Limb (tissue), 2 donors: Measurements from ENCODE around the gene CMYA5.
"Not testable (repeated sequence)": the region's sequence is repeated elsewhere in the genome, so short reads cannot be mapped to it uniquely, and the experiment has no call there.

ENCODE experiments used
- DNase-seq, 2 donors: peaks; one replicate each; pipeline ENCODE4 v3.0.0-alpha.2; 2016; ENCODE audit errors: extremely low spot score in 2 of 2

CMYA5 gene

DNA sequence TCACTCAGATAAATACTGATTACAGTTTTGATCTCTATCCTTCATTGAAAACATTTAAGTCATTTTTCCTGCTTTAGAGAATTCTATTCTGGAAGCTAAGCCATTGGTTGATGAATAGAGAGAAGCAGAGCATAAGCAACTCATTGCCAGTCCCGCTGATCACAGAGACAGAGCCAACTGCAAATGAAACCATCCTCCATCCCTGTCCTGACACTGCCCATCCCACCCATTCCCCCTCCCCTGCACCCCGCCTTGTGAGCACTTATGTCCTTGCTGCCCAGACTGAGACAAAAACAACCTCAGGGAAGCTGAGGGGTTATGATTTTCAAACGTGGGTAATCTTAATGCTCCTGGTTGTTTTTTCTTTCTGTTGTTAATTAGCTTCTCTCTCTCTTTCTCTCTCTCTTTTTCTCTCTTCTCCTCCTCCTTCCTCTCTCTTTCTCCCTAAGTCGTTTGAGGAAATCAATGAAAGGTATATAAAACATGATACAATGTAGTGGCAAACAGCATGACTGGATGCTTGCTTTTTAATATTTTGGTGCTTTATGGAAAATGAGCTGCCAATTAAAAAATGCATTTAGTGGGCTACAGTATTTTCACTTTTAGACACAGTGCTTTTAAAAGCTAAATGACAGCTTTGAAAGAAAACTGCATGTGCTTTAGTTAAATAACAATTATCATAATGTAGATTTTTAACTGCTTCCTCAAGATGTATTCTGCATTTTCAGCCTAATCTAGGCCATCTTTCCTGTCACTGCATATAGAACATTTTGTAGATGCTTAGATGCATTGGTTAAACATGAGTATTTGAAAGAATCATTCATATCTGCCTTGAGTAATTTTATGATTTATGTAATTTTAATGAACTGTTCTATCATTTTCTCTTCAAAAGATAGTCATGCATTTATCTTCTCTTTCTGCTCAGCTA lies 57.3 kb downstream of the CMYA5 start:
- no peak for DNase-seq

GRCh38 chr5:79750611-79751510 lies 61.2 kb downstream of the CMYA5 start:
- no peak for DNase-seq

DNA sequence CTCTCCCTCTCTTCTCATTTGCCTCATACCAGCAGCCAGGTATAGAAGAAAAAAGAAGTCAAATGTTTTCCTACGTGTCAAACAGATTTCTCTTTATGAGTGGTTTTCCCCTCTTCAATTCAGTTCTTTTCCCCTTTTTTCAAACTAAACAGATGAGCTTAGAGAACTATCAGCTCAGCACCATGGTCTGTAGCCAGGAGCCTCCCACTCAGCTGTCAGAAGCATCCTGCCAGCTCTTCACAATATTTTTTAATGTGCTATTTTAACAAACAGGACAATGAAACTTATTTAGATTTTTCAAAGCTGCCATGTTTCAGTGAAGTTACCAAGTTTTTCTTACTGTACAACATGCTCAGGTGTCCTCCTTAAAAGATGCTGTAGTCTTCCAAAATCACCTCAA lies 63.5 kb downstream of the CMYA5 start:
- no peak for DNase-seq

DNA sequence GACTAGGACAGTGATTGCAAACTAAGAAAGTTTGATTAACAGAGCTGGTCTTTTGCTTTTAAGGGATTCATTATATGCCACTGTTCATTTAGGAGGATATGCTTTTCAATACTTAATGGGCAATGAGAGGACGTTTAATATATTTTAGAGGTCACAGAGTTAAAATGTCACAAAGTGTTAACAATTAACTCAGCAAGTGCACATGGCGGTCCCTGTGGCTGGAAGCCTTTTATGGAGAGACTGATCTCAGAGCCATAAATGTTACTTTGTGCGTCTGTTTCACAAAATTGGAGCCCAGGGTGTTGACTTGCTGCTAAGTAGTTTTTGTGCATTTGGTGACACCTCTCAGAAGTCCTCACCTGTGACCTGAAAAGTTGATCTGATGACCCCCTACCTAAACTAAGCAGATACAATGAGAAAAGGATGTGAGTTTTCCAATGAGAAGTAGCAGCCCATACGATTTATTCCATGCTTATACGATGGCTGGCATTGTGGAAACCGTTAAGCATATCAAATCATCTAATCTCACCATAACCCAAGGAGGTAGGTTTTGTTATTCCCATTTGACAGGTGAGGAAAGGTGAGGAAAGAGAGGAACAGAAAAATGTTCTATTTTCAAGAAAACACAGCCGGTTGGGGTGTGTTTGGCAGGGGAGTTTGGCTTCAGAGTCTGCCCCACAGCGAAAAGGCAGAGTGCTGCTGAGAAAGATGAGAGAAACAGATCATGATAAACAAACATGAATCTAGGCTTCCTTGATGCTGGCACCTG lies 64.4 kb downstream of the CMYA5 start:
- DNase-seq, result no peak

- DNase-seq, result no peak
Measured at GRCh38 chr5:79754865-79755555, 65.4 kb downstream of the CMYA5 start.

DNA sequence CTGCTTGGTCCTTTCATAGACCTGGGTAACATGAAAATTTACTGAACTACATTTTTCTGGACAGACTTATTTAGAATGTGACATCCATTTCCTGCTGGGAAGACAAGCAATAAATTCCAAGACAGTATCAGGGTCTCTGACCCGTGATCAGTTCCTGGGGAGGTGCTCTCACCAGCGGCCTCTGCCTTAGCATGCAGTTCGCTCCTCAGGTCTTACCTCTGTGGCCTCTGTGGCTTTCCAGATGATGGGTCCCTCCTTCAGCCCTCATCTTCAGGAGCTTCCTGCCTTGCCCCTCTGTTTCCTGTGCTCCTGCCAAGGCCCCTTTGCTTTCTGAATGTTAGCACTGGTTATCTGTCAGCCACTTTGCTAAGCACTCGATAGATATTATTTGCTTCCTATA lies 66.4 kb downstream of the CMYA5 start:
- no peak for DNase-seq

DNA sequence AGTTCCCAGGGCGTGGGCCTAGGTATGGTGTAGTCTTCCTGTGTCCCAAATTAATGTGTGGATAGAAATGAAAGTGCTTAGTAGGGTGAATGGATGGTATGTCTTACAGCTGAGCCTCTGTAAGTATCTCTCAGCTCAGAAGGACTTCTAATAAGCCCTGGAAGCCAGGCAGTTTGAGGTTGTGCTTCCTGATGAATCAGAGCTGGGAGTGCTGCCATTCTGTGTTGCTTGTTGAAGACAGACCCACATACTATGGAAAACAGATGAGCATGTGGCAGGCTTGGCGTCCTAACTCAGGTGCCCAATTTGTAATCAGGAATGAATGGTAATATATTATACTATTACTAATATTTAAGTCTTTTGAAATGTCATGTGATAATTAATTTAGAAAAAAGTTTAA lies 69.8 kb downstream of the CMYA5 start:
- DNase-seq, result no peak

- DNase-seq, result no peak
Measured at GRCh38 chr5:79759848-79760247, 70.2 kb downstream of the CMYA5 start.

DNA sequence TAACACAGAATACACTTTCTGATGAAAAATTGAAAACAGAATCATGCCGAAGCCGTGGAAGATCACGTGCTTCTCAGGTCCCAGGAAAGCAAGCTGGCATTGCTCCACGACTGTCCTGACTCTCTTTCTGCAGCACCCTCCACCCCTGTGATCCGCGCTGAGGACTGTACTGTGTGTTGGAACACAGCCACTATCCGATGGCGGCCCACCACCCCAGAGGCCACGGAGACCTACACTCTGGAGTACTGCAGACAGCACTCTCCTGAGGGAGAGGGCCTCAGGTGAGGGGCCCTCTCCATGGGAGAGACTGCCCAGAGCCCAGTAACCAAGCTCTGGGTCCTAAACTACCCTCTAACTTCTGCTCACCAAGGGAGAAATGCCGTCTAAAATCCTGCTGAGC lies 73.3 kb downstream of the CMYA5 start:
- DNase-seq, result no peak

DNA sequence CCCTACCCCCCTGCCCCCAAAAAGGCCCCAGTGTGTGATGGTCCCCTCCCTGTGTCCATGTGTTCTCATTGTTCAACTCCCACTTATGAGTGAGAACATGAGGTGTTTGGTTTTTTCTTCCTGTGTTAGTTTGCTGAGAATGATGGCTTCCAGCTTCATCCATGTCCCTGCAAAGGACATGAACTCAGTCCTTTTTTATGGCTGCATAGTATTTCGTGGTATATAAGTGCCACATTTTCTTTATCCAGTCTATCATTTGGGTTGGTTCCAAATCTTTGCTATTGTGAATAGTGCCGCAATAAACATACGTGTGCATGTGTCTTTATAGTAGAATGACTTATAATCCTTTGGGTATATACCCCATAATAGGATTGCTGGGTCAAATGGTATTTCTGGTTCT lies 74.5 kb downstream of the CMYA5 start:
- not testable (repeated sequence) for DNase-seq

DNA sequence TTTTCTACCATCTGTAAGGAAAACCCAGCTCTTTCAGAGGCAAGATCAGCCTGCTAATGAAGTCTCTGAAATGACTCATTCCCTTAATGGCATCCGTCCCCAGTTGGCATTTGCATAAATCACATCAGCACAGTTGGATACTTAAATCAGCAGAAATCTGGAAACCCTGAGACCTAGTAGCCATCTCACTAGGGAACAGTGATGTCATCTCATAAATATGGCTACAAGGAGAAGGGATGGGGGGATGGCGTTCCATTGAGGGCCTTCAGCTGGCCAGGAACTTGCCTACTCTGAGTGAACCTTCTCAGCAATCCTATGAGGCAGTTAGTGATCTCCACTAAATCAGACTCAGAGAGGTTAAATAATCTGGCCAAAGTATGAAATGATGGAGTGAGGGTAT lies 81.8 kb downstream of the CMYA5 start:
- no peak for DNase-seq

DNA sequence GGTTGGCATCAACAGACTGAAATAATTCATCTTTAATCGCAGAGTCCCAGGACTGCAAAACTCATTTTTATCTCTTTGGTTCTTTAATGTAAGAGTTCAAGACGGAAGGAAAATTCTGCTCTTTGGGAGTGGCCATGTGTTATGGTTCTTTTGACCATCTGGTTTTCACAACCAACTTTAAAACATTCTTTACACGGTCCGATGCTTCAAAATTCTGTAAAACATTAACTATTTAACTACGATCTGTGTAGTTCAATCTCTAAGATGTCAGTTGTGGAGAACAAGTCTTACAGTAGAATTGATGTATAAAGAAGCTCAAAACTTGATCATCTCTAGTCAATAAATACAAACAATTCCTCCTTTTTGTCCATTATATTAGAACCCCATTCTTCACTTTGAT lies 83.0 kb downstream of the CMYA5 start:
- DNase-seq, result no peak

- no peak for DNase-seq
Measured at GRCh38 chr5:79773612-79774011, 84.0 kb downstream of the CMYA5 start.

GRCh38 chr5:79774171-79774854 lies 84.7 kb downstream of the CMYA5 start:
- no peak for DNase-seq

GRCh38 chr5:79774855-79775237 lies 85.2 kb downstream of the CMYA5 start:
- no peak for DNase-seq

- not testable (repeated sequence) for DNase-seq
Measured at GRCh38 chr5:79784741-79785140, 95.1 kb downstream of the CMYA5 start.

DNA sequence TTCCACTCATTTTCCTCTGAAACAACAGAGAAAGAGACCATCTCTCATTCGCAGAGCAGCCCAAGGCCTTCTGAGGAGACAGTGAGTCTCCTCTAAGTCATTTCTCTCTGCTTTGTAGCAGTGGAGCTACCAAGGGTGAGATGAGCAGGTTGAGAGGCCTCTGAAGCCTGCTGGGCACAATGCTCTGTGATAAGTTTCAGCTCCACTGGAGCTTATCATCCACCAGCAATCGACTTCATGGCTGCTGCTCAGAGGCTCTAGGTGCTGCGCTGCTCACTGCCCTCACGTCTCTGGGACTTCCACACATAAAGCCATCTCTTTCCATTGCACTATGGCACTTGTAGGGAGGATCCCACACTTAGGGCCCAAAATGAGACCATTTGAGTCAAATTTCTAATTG lies 96.3 kb downstream of the CMYA5 start:
- DNase-seq, result no peak

- no peak for DNase-seq
Measured at GRCh38 chr5:79787448-79787847, 97.8 kb downstream of the CMYA5 start.

- DNase-seq, result no peak
Measured at GRCh38 chr5:79791843-79792242, 102.2 kb downstream of the CMYA5 start.

GRCh38 chr5:79792463-79792862 lies 102.8 kb downstream of the CMYA5 start:
- DNase-seq, result no peak

DNA sequence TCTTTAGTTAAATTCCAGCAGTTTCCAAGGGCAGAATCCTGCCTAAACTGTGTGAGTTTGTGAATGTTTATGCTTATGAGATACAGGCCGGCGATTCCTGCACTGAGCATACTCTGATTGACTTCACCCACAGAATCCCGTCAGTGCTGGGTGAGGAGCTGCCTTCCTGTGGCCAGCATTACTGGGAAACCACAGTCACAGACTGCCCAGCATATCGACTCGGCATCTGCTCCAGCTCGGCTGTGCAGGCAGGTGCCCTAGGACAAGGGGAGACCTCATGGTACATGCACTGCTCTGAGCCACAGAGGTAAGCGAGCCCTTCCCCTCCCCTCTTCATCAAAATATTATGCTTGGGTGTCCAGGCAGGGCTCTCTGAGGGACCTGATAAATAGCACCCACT lies 103.7 kb downstream of the CMYA5 start:
- DNase-seq, result no peak
